Stimulated activated CD8-positive, alpha-beta memory T cell treated with anti-CD3 and anti-CD28 coated beads, Interleukin-15, amount 100 ng/mL, for 24 hours (primary cell): Measurements from ENCODE around the gene CDHR2.

ENCODE experiments used
- DNase-seq: peaks from one replicate; pipeline ENCODE4 v3.0.0-alpha.2; 2020; ENCODE audit warnings: low read depth

CDHR2 gene

DNA sequence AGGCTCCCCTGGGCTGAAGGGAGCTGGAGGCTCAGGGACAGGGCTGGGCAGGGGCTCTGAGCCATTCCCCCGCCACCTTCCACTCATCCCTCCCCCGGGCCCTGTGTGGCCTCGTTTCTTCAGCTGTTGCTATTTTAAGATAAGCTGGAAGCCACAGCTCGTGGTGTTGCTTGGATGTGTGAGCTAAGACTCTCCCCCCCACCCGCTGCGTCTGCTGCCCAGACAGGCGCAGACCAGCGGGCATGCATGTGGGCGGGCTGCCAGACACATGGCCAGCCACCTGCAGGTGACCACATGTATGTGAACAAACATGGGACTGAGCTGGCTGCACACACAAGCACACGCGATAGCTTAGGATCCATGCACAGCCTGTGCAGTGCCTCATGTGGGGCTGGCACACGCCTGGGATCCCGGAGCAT is 72.5 kb downstream of the CDHR2 start:
- DNase-seq: no peak

DNA sequence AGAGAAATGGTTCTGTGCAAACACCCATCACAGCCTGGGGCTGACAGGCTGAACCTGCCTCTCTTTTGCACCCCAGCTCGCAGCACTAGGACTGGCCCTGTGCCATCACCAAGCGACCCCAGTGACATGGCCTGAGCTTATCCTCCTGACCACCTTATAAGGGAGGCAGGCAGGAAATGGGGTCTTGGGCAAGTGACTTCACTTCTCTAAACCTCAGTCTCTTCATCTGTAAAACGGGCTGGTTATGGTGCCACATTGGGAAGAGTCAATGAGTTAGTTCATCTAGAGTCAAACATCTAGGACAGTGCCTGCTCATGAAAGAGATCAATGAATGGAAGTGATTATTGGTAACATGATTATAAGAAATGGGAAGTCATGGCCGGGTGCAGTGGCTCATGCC is 75.0 kb downstream of the CDHR2 start:
- no peak for DNase-seq

DNA sequence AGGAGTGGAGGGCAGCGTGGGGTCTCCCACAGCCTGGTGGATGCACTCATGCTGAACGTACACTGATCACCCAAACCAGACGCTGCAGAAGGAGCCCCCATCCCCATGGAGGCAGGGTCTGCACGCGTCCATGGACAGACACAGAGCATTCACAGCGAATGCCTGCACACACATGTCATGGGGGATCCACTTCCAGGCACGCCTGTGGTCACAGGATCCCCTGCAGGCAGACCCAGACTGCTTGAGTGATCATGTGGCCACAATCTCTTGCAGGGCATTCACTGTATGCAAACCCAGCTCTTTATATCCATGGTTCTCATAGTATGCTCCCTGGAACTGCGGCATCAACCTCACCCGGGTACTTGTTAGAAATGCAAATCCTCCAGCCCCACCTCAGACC is 75.8 kb downstream of the CDHR2 start:
- DNase-seq: no peak

DNA sequence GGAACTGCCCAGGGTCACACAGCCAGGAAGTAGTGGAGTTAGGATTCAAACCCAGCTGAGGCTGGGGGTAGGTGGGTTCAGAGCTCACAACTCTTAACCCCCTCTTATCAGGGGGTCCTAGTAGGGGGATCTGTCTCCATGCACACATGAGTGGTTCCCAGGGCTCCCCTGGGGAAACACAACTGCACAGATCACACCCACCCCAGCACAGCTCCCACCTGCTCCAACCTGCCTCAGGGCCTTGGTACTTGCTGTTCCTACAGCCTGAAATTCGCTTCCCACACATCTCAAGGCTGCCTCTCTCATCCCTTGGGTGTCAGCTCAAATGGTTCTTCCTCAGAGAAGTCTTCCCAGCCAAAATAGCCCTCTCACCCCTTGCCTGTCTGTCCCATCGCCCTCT is 76.4 kb downstream of the CDHR2 start:
- no peak for DNase-seq

DNA sequence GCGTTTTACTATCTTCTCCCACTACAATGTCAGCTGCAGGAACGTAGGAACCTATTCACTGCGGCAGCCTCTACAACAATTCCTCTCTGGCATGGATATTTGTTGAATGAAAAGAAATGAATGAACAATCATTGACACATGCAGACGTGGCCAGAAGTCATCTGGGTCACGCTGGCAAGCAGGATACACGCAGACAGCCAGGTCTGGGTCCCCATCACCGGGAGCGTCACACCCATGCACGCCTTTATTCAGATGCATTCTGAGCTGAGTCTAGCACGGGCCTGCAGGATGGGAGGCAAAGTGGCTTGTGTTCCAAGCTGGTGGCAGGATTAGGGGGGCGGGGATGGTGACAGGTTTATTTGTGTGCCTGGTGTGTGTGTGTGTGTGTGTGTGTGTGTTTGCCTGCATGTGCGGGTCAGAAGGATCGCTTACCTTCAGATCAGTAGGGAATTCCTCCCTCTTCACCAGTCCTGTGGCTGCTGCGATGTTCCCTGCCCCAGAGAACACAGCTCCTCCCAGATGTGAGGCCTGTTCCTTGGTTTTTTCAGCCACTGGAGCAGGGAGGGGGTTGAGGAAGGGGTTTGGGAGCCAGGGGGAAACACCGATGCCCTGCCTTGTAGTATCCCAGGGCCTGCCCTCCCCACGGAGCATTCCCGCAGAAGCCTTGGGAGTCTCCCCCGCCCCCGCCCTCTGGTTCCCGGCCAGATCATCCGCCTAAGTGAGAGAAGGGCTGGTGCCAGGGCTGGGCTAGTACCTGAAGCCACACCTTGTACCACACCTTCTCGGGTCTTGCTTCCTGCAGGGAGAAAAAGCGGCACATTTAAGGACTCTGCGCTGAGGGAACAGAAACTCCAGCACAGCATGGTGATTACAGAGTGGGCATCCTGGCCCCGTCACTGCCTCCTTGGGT is 77.1 kb downstream of the CDHR2 start:
- DNase-seq: no peak

DNA sequence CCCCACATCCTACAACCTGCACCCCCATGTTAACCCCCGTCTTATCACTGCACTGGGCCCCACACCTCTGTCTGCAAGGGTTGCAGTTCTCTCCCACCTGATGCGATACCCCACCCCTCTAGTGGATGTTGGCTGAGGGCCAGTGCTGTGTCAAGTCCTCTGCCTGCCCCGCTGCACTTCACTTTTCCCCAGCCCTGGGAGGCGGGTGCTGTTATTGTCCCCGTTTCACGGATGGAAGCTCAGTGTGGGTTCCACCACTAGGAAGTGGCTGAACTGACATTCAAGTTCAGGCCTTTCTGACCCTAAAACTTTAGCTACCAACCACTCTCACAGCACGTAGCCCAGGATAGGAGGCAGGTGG is 77.7 kb downstream of the CDHR2 start:
- DNase-seq: no peak

DNA sequence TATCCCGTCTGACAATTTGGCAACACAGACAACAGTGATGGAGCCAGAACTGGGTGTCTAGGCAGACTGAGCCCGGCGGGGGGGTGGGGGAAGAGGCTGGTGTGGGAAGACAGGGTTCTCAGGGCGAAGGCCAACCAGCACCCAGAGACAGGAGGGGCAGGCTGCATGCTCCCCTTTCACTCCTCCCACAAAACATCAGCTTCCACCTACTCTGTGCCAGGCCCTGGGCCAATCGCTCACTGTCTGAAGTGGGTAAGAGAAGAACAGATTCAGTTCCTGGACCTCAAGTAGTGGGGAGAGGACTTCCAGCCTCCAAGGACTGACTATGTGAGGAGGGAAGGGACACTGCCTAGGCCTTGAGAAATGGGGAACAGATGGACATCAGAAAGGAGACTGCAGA is 78.4 kb downstream of the CDHR2 start:
- no peak for DNase-seq

DNA sequence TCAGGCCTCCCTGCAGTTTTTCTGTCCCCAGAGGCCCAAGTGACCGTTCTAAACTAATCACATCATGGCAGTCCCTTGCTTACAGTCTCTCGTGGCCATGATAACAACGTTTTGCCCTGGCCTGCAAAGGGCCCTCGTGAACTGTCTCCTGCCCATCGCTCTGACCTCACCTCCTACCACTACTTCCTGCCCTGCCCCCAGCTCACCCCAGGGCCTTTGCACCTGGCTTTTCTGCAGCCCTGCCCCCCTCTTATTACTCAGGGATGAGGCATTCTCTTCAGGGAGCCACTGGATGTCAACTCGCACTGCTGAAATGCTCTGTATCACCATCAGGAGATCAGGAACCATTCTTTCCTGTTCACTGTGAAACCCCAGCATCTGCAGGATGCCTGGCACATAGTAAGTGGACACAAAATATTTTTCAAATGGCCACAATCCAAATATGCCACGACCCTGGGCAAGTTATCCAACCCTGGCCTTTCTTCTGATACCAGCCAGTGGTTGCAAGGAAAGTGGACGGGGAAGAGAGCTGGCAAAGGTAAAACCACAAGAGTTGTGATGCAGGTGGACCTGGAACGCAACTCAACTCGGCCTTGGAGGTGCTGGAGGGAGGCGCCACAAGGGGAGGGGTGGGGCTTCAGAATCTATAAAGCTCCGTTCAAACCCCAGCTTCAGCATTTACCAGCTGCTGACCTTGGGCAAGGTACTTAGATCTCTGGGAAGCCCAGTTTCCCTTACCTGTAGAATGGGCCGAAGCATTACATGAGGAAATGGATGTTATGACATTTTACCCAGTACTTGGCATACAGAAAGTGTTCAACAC is 79.5 kb downstream of the CDHR2 start:
- no peak for DNase-seq

DNA sequence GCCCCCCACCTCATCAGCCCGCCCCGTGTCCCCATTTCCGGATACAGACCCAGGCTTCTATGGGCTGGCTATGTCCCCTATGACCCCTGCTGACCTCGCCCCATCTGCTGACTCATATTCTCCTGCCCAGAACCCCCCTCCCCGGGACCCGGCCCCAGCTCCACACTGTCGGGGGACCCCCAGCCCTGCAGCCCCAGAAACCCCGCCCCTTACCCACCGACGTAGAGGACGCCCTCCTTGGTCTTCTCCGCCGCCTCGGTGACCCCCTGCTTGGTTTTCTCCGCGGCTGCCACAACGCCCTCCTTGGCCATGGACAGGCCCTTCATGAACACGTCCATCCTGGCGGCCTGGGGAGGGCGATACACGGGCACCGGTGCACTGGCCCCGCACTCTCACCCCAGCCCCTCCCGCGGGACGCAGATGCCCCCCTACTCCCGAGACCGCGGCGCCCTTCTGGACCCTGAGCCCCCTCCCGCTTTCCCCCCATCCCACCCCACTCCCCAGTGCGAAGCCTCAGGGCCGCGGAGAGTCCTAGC is 80.2 kb downstream of the CDHR2 start:
- DNase-seq: no peak

DNA sequence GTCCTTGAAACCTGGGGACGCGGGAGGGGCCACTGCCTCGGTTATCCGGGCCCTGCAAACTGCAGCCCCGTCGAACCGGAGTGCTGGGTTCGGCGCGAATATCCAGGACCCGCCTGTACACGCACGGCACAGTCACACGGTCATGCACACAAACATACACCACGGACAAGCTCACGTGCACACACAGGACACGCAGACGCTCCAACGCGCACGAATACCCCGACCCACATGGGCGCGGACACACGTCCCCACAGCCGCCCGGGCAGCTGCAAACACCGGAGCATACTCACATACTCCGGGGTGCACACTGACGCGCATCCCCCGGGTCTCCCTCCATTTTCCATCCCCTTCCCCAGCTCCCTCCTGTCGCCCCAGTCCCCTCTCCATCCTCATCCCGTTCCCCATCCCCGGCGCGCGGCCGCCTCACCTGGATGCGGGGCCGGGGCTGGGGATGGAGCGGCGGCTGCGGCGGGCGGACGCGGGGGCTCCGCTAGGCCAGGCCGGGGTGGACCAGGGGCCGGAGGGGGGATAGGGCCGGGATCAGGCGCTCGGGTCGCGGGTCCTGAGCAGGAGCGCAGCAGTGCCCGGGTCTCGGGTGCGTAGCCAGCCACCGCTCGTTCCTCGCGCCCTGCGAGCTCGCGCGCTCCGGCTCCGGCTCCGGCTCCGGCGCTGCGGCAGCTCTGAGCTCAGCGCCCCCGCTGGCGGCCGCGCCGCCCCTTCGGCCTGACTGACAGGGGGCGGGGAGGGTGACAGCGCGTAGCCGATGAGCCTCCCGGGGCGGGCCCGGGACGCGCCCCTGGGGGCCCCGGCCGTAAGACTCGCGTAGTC is 80.9 kb downstream of the CDHR2 start, which contains the start of the genes EIF4E1B and SNCB:
Gene EIF4E1B, plus strand, starts transcription at position 823 of the 828 bp plus-strand sequence. CDS start 12,113 bp downstream, outside the sequence.
Gene SNCB, minus strand, starts transcription at position 682 of the 828 bp plus-strand sequence. CDS start 880 bp downstream, outside the sequence.
- DNase-seq: no peak

DNA sequence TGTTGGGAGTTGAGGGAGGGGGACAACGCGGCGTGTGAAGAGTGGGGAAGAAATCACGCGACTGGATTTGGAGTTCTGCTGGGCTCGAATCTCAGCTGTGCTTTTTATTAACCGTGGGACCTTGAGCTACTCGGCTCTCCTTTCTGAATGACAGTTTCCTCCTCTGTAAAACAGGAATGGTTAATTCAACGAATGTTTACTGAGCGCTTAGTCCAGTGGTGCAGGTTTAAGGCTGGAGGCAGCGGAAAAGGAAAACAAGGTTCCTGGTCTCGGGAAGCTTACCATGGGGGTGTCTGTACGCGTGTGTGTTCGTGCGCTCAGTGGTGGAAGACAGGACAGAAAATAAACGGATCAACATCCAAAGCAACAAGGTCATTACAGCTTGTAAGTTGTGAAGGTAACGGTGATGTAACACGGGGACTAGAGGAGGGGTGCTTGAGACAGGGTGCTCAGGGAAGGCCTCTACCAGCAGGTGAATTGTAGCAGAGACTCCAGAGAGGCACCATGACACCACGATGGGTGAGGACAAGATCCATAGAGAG is 81.6 kb downstream of the CDHR2 start:
- no peak for DNase-seq

DNA sequence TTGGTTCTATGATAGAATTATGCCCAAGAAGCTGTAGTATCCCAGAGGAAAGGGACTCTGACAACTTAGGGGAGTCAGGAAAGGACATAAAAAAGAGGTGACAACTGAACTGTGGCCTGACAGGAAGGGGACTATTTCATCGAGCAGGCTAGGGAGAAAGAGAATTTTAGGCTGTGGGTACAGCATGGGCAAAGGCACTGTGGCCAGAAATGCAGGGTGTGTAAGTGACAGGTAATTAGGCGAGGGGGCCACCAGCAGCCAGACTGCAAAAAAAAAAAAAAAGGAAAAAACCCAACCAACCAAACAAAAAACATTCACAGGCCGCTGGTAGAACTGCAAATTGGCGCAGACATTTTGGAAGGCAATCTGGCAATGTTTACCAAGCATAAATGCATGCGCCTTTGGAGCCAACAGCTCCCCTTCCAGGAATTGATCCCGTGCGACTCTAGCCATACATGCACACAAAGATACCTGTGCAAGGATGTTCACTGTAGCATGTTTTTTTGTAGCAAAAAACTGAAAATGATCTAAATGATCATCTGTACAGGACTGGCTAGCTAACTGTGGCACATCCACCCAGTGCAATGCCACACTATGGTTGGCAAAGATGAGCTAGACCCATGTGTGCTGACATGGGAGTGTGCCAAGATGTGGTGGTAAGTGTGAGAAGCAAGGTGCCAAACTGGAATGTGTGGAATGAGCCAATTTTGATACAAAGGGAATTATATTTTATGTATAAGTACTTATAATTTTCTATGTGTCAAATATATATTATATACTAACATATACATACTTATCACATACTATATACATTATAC is 82.5 kb downstream of the CDHR2 start:
- DNase-seq: no peak

DNA sequence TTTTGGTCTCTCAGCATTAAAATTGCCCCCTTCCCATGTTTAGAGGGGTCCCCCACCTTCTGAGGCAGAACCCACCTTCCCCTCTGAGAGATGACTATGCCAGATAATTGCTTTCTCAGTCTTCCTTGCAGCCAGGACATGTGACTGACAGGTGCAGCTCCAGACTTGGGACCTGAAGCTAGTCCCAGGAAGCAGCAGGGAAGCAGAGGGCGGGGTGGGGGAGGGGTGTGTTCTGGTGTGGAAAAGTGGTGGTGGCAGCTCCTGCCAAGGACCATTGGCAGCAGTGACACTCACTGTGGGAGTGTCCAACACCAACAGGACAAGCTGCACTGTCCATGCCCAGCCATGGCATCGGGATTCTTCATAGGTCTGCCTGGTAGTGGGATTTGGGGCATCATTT is 83.6 kb downstream of the CDHR2 start:
- DNase-seq: no peak

DNA sequence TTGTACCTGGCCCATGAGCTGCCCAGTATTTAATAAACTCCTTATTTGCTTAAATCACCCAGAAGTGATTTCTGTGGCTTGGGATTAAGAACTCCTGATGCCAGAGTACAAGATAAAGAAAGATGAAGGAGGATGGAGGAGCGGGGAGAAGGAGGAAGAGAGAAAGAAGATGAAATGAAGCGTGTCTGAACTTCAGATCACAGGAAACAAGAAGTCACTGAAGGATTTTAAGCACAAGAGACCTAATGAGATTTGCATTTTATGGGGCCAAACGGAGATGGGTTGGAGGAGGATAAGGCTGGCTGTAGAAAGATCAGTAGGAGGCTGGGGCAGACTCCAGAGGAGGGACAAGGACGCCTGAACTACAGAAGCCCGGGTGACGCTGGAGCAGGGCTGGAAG is 84.5 kb downstream of the CDHR2 start:
- DNase-seq: no peak

DNA sequence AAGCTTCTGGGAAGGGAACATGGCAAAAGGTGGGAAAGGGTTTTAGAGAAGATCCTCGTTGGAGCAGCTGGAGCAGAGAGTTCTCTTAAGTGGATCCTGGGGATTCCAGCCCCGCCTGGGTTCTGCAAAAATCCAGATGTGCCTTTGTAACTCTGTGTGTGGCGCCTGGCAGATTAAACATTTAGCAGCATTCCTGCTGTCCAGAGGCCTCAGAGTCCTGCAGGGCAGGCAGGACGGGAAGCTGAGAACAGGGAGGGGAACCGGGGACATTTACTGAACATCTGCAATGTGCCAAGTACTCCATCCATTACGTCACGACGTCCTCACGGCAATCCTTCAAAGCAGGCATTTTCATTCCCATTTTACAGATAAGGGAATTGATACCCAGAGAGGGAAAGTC is 87.3 kb downstream of the CDHR2 start:
- DNase-seq: no peak

DNA sequence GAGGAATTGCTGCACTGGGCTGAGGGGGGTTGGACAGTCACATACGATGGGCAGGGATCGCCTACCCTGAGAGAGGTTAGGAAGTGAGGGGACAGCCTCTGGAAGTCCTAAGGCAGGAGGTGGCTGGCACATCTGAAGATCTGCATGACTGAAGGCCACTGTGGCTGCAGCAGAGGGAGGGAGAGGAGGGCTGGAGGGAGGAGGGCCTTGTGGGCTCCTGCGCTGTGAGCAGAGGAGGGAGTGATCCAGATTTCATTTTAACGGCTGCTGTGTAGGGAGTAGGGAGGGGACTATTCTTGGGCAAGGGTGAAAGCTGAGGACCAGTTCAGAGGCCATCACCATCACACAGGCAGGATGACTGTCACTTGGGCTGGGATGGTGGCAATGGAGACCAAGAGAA is 88.4 kb downstream of the CDHR2 start:
- DNase-seq: no peak

DNA sequence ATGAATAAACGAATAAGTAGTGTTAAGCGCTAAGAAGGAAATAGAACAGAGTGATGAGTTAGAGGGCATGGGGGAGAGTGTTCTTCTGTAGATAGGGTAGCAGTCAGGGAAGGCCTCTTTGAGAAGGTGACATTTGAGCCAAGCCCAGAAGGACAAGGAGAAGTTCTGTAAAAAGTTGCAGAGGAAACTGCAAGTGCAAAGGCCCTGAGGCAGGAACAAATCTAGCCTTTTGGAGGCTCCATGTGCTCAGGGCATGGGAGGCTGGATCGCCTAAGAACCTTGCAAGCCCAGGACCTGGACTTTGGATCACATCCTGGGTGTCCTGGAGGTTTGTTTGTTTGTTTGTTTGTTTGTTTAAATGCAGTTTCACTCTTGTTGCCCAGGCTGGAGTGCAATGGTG is 89.3 kb downstream of the CDHR2 start:
- no peak for DNase-seq

DNA sequence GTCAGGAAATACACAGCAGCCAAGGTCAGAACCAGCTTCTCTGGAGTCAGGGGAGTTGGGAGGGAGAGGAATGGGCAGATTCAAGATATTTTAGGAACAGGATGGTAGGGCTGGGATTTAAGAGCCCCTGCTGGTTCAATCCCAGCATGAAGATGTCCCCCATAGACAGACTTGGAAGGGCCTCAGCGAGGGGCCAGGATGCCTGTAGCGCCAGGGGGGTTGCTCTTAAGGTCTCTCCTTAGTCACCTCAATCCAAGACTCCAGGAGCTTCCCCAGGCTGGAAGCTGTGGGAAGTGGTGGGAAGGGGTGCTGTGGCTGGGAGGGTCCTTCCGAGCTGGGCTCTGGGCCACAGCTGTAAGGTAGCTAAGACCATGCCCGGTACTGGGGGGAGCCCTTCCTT is 90.1 kb downstream of the CDHR2 start:
- DNase-seq: no peak

DNA sequence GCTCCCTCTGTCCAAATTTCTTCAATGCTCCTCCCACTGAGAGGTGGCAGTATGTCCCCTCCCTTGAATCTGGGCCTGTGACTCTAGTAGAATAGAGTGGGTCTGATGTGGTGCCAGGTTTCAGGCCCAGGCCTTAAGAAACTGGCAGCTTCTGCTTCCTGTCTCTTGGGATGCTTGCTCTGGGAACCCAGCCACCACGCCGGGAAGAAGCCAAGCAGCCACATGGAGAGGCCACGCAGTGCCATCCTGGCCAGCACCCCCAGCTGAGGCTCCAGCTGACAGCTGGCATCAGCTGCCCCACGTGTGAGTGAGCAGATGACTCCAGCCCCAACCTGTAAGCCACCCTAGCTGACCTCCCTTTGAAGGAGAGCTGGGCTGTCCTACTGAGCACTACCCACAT is 90.8 kb downstream of the CDHR2 start:
- no peak for DNase-seq

DNA sequence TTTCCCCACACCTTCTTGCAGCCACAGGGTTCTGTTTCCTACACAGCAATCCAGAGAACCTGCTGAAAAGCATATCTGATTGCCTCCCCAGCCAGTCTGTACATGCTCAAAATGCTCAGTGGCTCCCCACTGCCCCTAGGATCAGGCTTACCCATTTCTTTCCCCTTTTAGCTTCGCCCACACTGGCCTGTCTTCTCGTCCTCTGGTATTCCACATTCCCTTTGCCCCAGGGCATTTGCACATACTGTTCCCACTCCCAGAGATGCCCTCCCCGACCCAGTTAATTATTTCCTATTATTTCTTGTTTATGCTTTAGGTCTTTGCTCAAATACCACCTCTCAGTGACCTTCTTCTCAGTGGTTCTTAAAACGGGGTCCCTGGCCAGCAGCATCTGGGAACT is 91.5 kb downstream of the CDHR2 start:
- no peak for DNase-seq
